Measurements from ENCODE around the gene PDCD1.
"Not testable (repeated sequence)": the region's sequence is repeated elsewhere in the genome, so short reads cannot be mapped to it uniquely, and the experiment has no call there.

PDCD1 gene

GRCh38 chr2:241858206-241859016 lies at the start of gene PDCD1:
Gene PDCD1 (minus strand): TSS chr2:241858894. CDS start chr2:241858838, 56 bp downstream.
- no peak within 1 kb of the TSS for H3K4me3 ChIP-seq (ENCODE audit: low read length)
- no peak for DNase-seq (ENCODE audit: low read depth)
- TF ChIP-seq CTCF (IDR thresholded peaks at IDR 0.05; ENCODE audit: insufficient read depth, low read depth, low read length, missing control alignments) = no peak

GRCh38 chr2:241907831-241908230 lies 49.1 kb upstream of the PDCD1 start:
- not testable (repeated sequence) for H3K4me3 ChIP-seq (ENCODE audit: low read length); DNase-seq (ENCODE audit: low read depth)

- TF ChIP-seq CTCF (IDR thresholded peaks at IDR 0.05; ENCODE audit: insufficient read depth, low read depth, low read length, missing control alignments) = no peak
- H3K4me3 ChIP-seq (ENCODE audit: low read length) = no peak overlapping the region
- DNase-seq (ENCODE audit: low read depth) = no peak
Measured at GRCh38 chr2:241906826-241907570, 48.3 kb upstream of the PDCD1 start.

DNA sequence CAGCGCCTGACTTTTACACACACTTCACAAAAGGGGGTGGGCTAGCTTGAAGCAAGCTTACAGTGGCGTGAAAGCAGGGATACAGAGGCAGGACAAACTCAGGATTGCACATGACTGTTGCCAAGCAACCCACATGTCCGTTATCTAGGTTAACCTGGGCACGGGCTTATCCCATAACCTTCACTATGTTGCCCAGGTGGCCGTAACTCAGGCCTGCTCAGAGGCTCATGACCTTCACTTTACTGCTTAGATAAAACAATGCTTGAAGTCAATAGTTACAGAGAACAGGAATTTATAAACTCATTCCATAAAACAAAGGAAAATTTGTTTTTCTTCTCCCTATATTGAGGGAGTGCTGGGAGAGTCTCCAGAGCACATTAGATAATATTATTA lies 47.7 kb upstream of the PDCD1 start:
- not testable (repeated sequence) for DNase-seq (ENCODE audit: low read depth); H3K4me3 ChIP-seq (ENCODE audit: low read length)

DNA sequence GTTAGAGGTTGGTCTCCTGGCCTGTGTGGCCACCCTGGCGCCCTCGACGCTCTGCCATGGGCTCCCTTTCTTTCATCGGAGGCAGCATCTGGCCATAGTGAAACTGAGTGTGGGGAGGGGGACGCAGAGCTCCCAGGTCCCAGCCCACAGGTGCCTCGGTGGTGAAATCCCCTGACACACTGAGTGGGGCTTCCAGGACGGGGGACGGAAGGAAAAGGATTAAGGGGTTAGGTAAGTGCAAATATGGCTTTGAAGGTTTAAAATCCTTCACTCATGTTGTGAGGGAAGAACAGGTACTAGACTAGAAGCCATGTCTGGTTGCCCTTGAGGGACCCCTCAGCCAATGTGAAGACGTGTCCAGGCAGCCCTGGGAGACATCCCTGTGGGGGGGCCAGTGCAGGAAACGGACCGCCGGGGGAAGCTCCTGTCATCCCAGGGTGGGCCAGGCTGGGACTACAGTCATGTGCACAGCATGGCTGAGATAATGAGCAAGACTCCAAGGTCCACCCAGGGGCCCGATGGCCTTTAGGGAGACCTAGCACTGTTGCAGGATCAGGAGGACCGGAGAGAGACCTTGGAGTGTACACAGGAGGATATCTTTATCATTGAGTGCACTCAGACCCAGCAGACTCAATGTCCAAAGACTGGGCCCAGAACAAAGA lies 47.2 kb upstream of the PDCD1 start:
- TF ChIP-seq CTCF (IDR thresholded peaks at IDR 0.05; ENCODE audit: insufficient read depth, low read depth, low read length, missing control alignments) = no peak
- no peak for DNase-seq (ENCODE audit: low read depth)

GRCh38 chr2:241904791-241905710 lies 46.4 kb upstream of the PDCD1 start:
- no peak for TF ChIP-seq CTCF (IDR thresholded peaks at IDR 0.05; ENCODE audit: insufficient read depth, low read depth, low read length, missing control alignments)
- no peak overlapping the region for H3K4me3 ChIP-seq (ENCODE audit: low read length)
- DNase-seq (ENCODE audit: low read depth) = no peak

More for the DNA sequence above, 47.2 kb upstream of the PDCD1 start:
- H3K4me3 ChIP-seq (ENCODE audit: low read length) = no peak overlapping the region

DNA sequence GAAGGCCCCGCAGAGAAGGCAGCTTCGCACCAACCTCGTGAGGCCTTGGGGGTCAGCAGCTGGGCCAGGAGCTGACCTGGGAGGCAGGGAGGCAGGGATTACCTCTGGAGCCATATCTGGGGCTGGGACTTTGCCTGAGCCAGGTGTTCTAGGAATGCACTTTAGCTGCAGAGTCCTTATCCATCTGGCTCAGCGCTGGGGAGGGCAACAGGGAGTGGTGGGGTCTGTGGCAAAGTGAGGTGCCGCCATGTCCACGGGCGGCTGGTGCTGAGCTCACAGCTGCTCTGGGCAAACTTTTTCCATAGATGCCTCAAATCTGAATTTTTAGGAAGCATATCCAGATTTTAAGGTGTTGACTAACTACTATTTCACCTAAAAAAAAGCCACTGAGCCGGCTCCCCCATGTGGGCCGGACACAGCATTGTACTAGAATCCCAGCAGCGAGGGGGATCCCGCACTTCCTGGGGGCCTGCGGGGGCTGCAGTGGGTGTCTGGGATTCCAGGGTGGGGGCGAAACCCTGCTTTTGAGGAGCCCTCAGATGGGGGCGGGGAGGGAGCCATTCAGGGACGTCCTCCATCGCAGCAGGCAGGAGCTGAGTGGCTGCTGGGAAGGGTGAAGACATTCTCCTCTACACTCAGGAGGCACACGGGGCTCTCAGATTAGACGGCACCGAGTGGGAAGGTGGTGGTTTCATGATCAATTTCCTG lies 45.5 kb upstream of the PDCD1 start:
- no peak overlapping the region for H3K4me3 ChIP-seq (ENCODE audit: low read length)
- no peak for DNase-seq (ENCODE audit: low read depth)
- TF ChIP-seq CTCF (IDR thresholded peaks at IDR 0.05; ENCODE audit: insufficient read depth, low read depth, low read length, missing control alignments) = no peak

All from epithelial cell of esophagus (primary cell).